ENCODE measurements around the gene PRR36. TPM values are rescaled to one million over a fixed set of nuclear protein-coding genes. Genes with fewer than 3 reads are reported as not detected.

Gene PRR36
- total and polyA plus RNA-seq, 12 donors, result 0.22 to 5.2 (median 1.1) TPM; not detected in 1

GRCh38 chr19:7822910-7823515, 51.2 kb downstream of the PRR36 start:
- Histone ChIP-seq H3K4me3 (no peak overlapping the region), H3K27ac (no peak overlapping the region), H3K4me1 (replicated peaks in 1 of 2) (no peaks in the 10 kb centered on the region), H3K9me3 (replicated peaks in 1 of 3) (no peaks in the 10 kb centered on the region), H3K36me3 (replicated peaks in 1 of 2) (no peaks in the 10 kb centered on the region), H3K27me3 (no peaks in the 10 kb centered on the region)
- TF ChIP-seq CTCF (IDR thresholded peaks at IDR 0.05) (no peak), POLR2A (IDR thresholded peaks at IDR 0.05) (no peak)
- DNase-seq, result no peak
- intact Hi-C loops (cut with DNase I), result no loop called here
- 80 to 83% (median 82%) methylated on average over 4 of the region's 4 CpGs for WGBS, 4 donors

- Histone ChIP-seq H3K9me3 (replicated peaks in 1 of 3) (no peaks in the 10 kb centered on the region), H3K27ac (no peak overlapping the region), H3K4me3 (no peak overlapping the region), H3K36me3 (replicated peaks in 1 of 2) (no peaks in the 10 kb centered on the region), H3K4me1 (replicated peaks in 1 of 2) (no peaks in the 10 kb centered on the region), H3K27me3 (no peaks in the 10 kb centered on the region)
- no peak for DNase-seq
- TF ChIP-seq CTCF (IDR thresholded peaks at IDR 0.05), result no peak
- TF ChIP-seq POLR2A (IDR thresholded peaks at IDR 0.05), result no peak
- intact Hi-C loops (cut with DNase I), result no loop called here
- WGBS, 4 donors, result 52 to 71% (median 55%) methylated on average over 3 of the region's 3 CpGs
Measured at GRCh38 chr19:7820588-7820987, 53.6 kb downstream of the PRR36 start.

- intact Hi-C loops (cut with DNase I), result no loop called here
- 73 to 86% (median 76%) methylated on average over 2 of the region's 2 CpGs for WGBS, 4 donors
- TF ChIP-seq POLR2A (IDR thresholded peaks at IDR 0.05) (no peak), CTCF (IDR thresholded peaks at IDR 0.05) (no peak)
- DNase-seq, result no peak
- Histone ChIP-seq H3K27me3 (no peaks in the 10 kb centered on the region), H3K36me3 (replicated peaks in 1 of 2) (no peaks in the 10 kb centered on the region), H3K4me1 (replicated peaks in 1 of 2) (no peaks in the 10 kb centered on the region), H3K4me3 (no peak overlapping the region), H3K9me3 (replicated peaks in 1 of 3) (no peaks in the 10 kb centered on the region), H3K27ac (no peak overlapping the region)
Measured at GRCh38 chr19:7819337-7819736, 54.9 kb downstream of the PRR36 start.

- TF ChIP-seq POLR2A (IDR thresholded peaks at IDR 0.05) (no peak), CTCF (IDR thresholded peaks at IDR 0.05) (no peak)
- Histone ChIP-seq H3K27ac (no peak overlapping the region), H3K27me3 (no peaks in the 10 kb centered on the region), H3K9me3 (replicated peaks in 1 of 3) (no peaks in the 10 kb centered on the region), H3K4me1 (replicated peaks in 1 of 2) (no peaks in the 10 kb centered on the region), H3K4me3 (no peak overlapping the region), H3K36me3 (replicated peaks in 1 of 2) (no peaks in the 10 kb centered on the region)
- WGBS, 4 donors, result 60 to 81% (median 63%) methylated on average over 1 to 2 of the region's 2 CpGs
- intact Hi-C loops (cut with DNase I), result no loop called here
- DNase-seq, result no peak
Measured at GRCh38 chr19:7818806-7819205, 55.4 kb downstream of the PRR36 start.

Other genes with a start within 250 kb of the PRR36 start
- gene XAB2, start 244.8 kb downstream of the PRR36 start, total RNA-seq, result 10 to 100 TPM; 18.2 to 51.5 (median 43.7) TPM
- 100 to 1,000 TPM in 1 of 3 donors, 10 to 100 TPM in 1, 1 to 10 TPM in 1; 7.1 to 121 (median 81.2) TPM for gene XAB2, start 244.8 kb downstream of the PRR36 start, polyA plus RNA-seq
- gene PET100, start 244.6 kb downstream of the PRR36 start, total RNA-seq, result 100 to 1,000 TPM in 5 of 9 donors, 10 to 100 TPM in 3, 1 to 10 TPM in 1; 3.7 to 155 (median 102) TPM
- gene PET100, start 244.6 kb downstream of the PRR36 start, polyA plus RNA-seq, result 100 to 1,000 TPM in 2 of 3 donors, 10 to 100 TPM in 1; 80.0 to 655 (median 537) TPM
- gene PCP2, start 240.7 kb downstream of the PRR36 start, total RNA-seq, result 1 to 10 TPM in 5 of 9 donors, under 1 TPM in 1, not detected in 3; 0.92 to 3.2 (median 1.7) TPM
- 1 to 10 TPM in 2 of 3 donors, not detected in 1; 5.1 to 7.4 TPM for gene PCP2, start 240.7 kb downstream of the PRR36 start, polyA plus RNA-seq
- 10 to 100 TPM; 12.2 to 90.8 (median 40.1) TPM for gene STXBP2, start 237.3 kb downstream of the PRR36 start, total RNA-seq
- gene STXBP2, start 237.3 kb downstream of the PRR36 start, polyA plus RNA-seq, result 100 to 1,000 TPM in 1 of 3 donors, 10 to 100 TPM in 2; 15.5 to 121 (median 53.7) TPM
- gene RETN, start 205.3 kb downstream of the PRR36 start, total RNA-seq, result 1 to 10 TPM in 1 of 9 donors, under 1 TPM in 4, not detected in 4; 0.54 to 3.9 (median 0.74) TPM
- gene RETN, start 205.3 kb downstream of the PRR36 start, polyA plus RNA-seq, result 10 to 100 TPM in 2 of 3 donors, not detected in 1; 15.2 to 42.9 TPM
- 1 to 10 TPM in 1 of 9 donors, under 1 TPM in 6, not detected in 2; 0.26 to 1.9 (median 0.56) TPM for gene MCEMP1, start 197.3 kb downstream of the PRR36 start, total RNA-seq
- gene MCEMP1, start 197.3 kb downstream of the PRR36 start, polyA plus RNA-seq, result 1 to 10 TPM in 1 of 3 donors, under 1 TPM in 2; 0.47 to 1.4 (median 0.48) TPM
- gene TRAPPC5, start 193.6 kb downstream of the PRR36 start, total RNA-seq, result 100 to 1,000 TPM in 8 of 9 donors, 10 to 100 TPM in 1; 85.3 to 227 (median 145) TPM
- 100 to 1,000 TPM in 2 of 3 donors, 1 to 10 TPM in 1; 5.6 to 502 (median 471) TPM for gene TRAPPC5, start 193.6 kb downstream of the PRR36 start, polyA plus RNA-seq
- gene FCER2, start 172.3 kb downstream of the PRR36 start, total RNA-seq, result under 1 TPM in 5 of 9 donors, not detected in 4; 0.28 to 0.61 (median 0.42) TPM
- gene FCER2, start 172.3 kb downstream of the PRR36 start, polyA plus RNA-seq, result 1 to 10 TPM in 1 of 3 donors, under 1 TPM in 1, not detected in 1; 0.54 to 2.6 TPM
- gene CLEC4G, start 142.3 kb downstream of the PRR36 start, total RNA-seq, result 1 to 10 TPM in 1 of 9 donors, under 1 TPM in 4, not detected in 4; 0.54 to 1.5 (median 0.83) TPM
- 1 to 10 TPM in 2 of 3 donors, under 1 TPM in 1; 0.26 to 2.2 (median 1.8) TPM for gene CLEC4G, start 142.3 kb downstream of the PRR36 start, polyA plus RNA-seq
- 10 to 100 TPM in 8 of 9 donors, under 1 TPM in 1; 0.67 to 50.6 (median 17.1) TPM for gene CD209, start 126.9 kb downstream of the PRR36 start, total RNA-seq
- 1 to 10 TPM; 3.0 to 9.8 (median 3.1) TPM for gene CD209, start 126.9 kb downstream of the PRR36 start, polyA plus RNA-seq
- 10 to 100 TPM in 1 of 9 donors, 1 to 10 TPM in 3, under 1 TPM in 4, not detected in 1; 0.37 to 91.6 (median 2.6) TPM for gene CLEC4M, start 111.1 kb downstream of the PRR36 start, total RNA-seq
- gene CLEC4M, start 111.1 kb downstream of the PRR36 start, polyA plus RNA-seq, result 1 to 10 TPM in 1 of 3 donors, under 1 TPM in 2; 0.67 to 3.9 (median 0.88) TPM
- gene EVI5L, start 44.2 kb downstream of the PRR36 start, total RNA-seq, result 10 to 100 TPM in 8 of 9 donors, 1 to 10 TPM in 1; 8.8 to 22.2 (median 20.6) TPM
- gene EVI5L, start 44.2 kb downstream of the PRR36 start, polyA plus RNA-seq, result 10 to 100 TPM in 2 of 3 donors, 1 to 10 TPM in 1; 9.5 to 20.8 (median 14.9) TPM
- gene LRRC8E, start 14.1 kb upstream of the PRR36 start, total RNA-seq, result 10 to 100 TPM in 7 of 9 donors, 1 to 10 TPM in 1, under 1 TPM in 1; 0.67 to 22.9 (median 11.8) TPM
- gene LRRC8E, start 14.1 kb upstream of the PRR36 start, polyA plus RNA-seq, result 10 to 100 TPM in 1 of 3 donors, 1 to 10 TPM in 2; 2.4 to 11.4 (median 3.1) TPM
- 10 to 100 TPM in 6 of 9 donors, 1 to 10 TPM in 3; 6.8 to 41.2 (median 19.4) TPM for gene MAP2K7, start 29.5 kb upstream of the PRR36 start, total RNA-seq
- gene MAP2K7, start 29.5 kb upstream of the PRR36 start, polyA plus RNA-seq, result 100 to 1,000 TPM in 1 of 3 donors, 10 to 100 TPM in 1, 1 to 10 TPM in 1; 7.5 to 110 (median 21.7) TPM
- gene TGFBR3L, start 40.4 kb upstream of the PRR36 start, total RNA-seq, result 1 to 10 TPM in 3 of 9 donors, under 1 TPM in 3, not detected in 3; 0.23 to 7.0 (median 1.4) TPM
- 1 to 10 TPM in 2 of 3 donors, under 1 TPM in 1; 0.62 to 3.3 (median 1.2) TPM for gene TGFBR3L, start 40.4 kb upstream of the PRR36 start, polyA plus RNA-seq
- 10 to 100 TPM; 12.7 to 38.2 (median 22.1) TPM for gene SNAPC2, start 45.9 kb upstream of the PRR36 start, total RNA-seq
- gene SNAPC2, start 45.9 kb upstream of the PRR36 start, polyA plus RNA-seq, result 10 to 100 TPM in 2 of 3 donors, 1 to 10 TPM in 1; 8.2 to 20.7 (median 16.0) TPM
- gene CTXN1, start 51.7 kb upstream of the PRR36 start, total RNA-seq, result 10 to 100 TPM in 5 of 9 donors, 1 to 10 TPM in 4; 1.3 to 17.9 (median 10.6) TPM
- 10 to 100 TPM in 2 of 3 donors, not detected in 1; 10.4 to 12.2 TPM for gene CTXN1, start 51.7 kb upstream of the PRR36 start, polyA plus RNA-seq
- 10 to 100 TPM; 48.1 to 88.2 (median 58.9) TPM for gene TIMM44, start 69.3 kb upstream of the PRR36 start, total RNA-seq
- 100 to 1,000 TPM in 2 of 3 donors, 10 to 100 TPM in 1; 58.3 to 218 (median 183) TPM for gene TIMM44, start 69.3 kb upstream of the PRR36 start, polyA plus RNA-seq
- gene ELAVL1, start 131.3 kb upstream of the PRR36 start, total RNA-seq, result 10 to 100 TPM; 16.8 to 78.9 (median 67.0) TPM
- gene ELAVL1, start 131.3 kb upstream of the PRR36 start, polyA plus RNA-seq, result 10 to 100 TPM; 12.8 to 53.5 (median 15.9) TPM
- under 1 TPM in 2 of 9 donors, not detected in 7; 0.11 to 0.78 TPM for gene CCL25, start 178.4 kb upstream of the PRR36 start, total RNA-seq
- not detected for gene CCL25, start 178.4 kb upstream of the PRR36 start, polyA plus RNA-seq

Measured in adrenal gland (tissue), 12 donors.